ENCODE measurements around the gene USP46. TPM values are rescaled to one million over a fixed set of nuclear protein-coding genes. Genes with fewer than 3 reads are reported as not detected.

USP46 gene
- total RNA-seq, 1 experiment from 2014 or later: 15.5 TPM

- BruUV-seq (replicated peaks): no TSS peak
- TF ChIP-seq CTCF (IDR thresholded peaks at IDR 0.05) (no peak), POLR2AphosphoS5 (IDR thresholded peaks at IDR 0.05; ENCODE audit: low read depth, low read length) (no peak), SIN3A (IDR thresholded peaks at IDR 0.05; ENCODE audit: borderline replicate concordance, insufficient read depth, low read depth, low read length) (no peak), TCF7L2 (IDR thresholded peaks at IDR 0.05; ENCODE audit: low read depth, low read length) (no peak), REST (IDR thresholded peaks at IDR 0.05; ENCODE audit: insufficient read depth in 1 of 2, low read depth in 2 of 2, low read length in 1 of 2) (no peak)
- DNase-seq (ENCODE audit: low read depth, low spot score): no peak
- POLR2A ChIA-PET: no interaction called here
- intact Hi-C loops (cut with micrococcal nuclease; ENCODE audit: unreplicated experiment) (no loop called here), in situ Hi-C loops (cut with HindIII; ENCODE audit: low pct_unique_long_range_greater_than_20kb, low sequenced_read_pairs) (no loop called here)
- no peak for ATAC-seq
- CTCF ChIA-PET: no interaction called here
- H3K4me3 ChIP-seq (ENCODE audit: low read depth in 2 of 2, low read length in 2 of 2): no peak overlapping the region
- H3K27ac ChIP-seq (ENCODE audit: low read length): no peak overlapping the region
- H3K9me3 ChIP-seq (ENCODE audit: control insufficient read depth, insufficient read depth, low read depth, low read length): no peaks in the 10 kb centered on the region
- H3K27me3 ChIP-seq (ENCODE audit: control insufficient read depth, insufficient read depth, low read length): no peaks in the 10 kb centered on the region
- no peaks in the 10 kb centered on the region for H3K4me1 ChIP-seq (ENCODE audit: control insufficient read depth, insufficient read depth, low read length)
- H3K36me3 ChIP-seq (ENCODE audit: control insufficient read depth, insufficient read depth, low read length): no peaks in the 10 kb centered on the region
These were observed 40.1 kb downstream of the USP46 start for GRCh38 chr4:52618795-52619590.

- CTCF ChIA-PET: no interaction called here
- Histone ChIP-seq H3K4me3 (ENCODE audit: low read depth in 2 of 2, low read length in 2 of 2) (no peak overlapping the region), H3K9me3 (ENCODE audit: control insufficient read depth, insufficient read depth, low read depth, low read length) (no peaks in the 10 kb centered on the region), H3K27me3 (ENCODE audit: control insufficient read depth, insufficient read depth, low read length) (no peaks in the 10 kb centered on the region), H3K4me1 (ENCODE audit: control insufficient read depth, insufficient read depth, low read length) (no peaks in the 10 kb centered on the region), H3K27ac (ENCODE audit: low read length) (no peak overlapping the region), H3K36me3 (ENCODE audit: control insufficient read depth, insufficient read depth, low read length) (no peaks in the 10 kb centered on the region)
- TF ChIP-seq SIN3A (IDR thresholded peaks at IDR 0.05; ENCODE audit: borderline replicate concordance, insufficient read depth, low read depth, low read length) (no peak), TCF7L2 (IDR thresholded peaks at IDR 0.05; ENCODE audit: low read depth, low read length) (no peak), POLR2AphosphoS5 (IDR thresholded peaks at IDR 0.05; ENCODE audit: low read depth, low read length) (no peak), REST (IDR thresholded peaks at IDR 0.05; ENCODE audit: insufficient read depth in 1 of 2, low read depth in 2 of 2, low read length in 1 of 2) (no peak), CTCF (IDR thresholded peaks at IDR 0.05) (no peak)
- intact Hi-C loops (cut with micrococcal nuclease; ENCODE audit: unreplicated experiment) (no loop called here), in situ Hi-C loops (cut with HindIII; ENCODE audit: low pct_unique_long_range_greater_than_20kb, low sequenced_read_pairs) (no loop called here)
- POLR2A ChIA-PET: no interaction called here
- DNase-seq (ENCODE audit: low read depth, low spot score) (no peak), ATAC-seq (no peak)
- no TSS peak for BruUV-seq (replicated peaks)
These were observed 41.6 kb downstream of the USP46 start for GRCh38 chr4:52617336-52618020.
